GM10266 (cell line): ENCODE data around the gene WWOX.

Source experiments
- DNase-seq: peaks from one replicate; pipeline ENCODE4 v3.0.0; 2012; ENCODE audit errors: extremely low spot score
- CTCF ChIP-seq: IDR thresholded peaks from 2 replicates; pipeline ENCODE4 v1.5.1; 2012; ENCODE audit warnings: mild to moderate bottlenecking, low read depth; ENCODE audit not compliant: control insufficient read depth, insufficient read depth; ENCODE audit errors: missing control alignments

The WWOX gene

GRCh38 chr16:78439646-78440045 is 340.2 kb downstream of the WWOX start:
- no peak for DNase-seq
- TF ChIP-seq CTCF = no peak

- TF ChIP-seq CTCF = no peak
- no peak for DNase-seq
Measured at GRCh38 chr16:78441298-78441697, 341.8 kb downstream of the WWOX start.

- no peak for TF ChIP-seq CTCF
- no peak for DNase-seq
Measured at GRCh38 chr16:78443542-78444364, 344.3 kb downstream of the WWOX start.

- no peak for TF ChIP-seq CTCF
- no peak for DNase-seq
Measured at GRCh38 chr16:78445818-78446217, 346.4 kb downstream of the WWOX start.

- DNase-seq = no peak
Measured at GRCh38 chr16:78446486-78446885, 347.0 kb downstream of the WWOX start.

GRCh38 chr16:78446992-78447563 is 347.6 kb downstream of the WWOX start:
- TF ChIP-seq CTCF = no peak
- DNase-seq = no peak

More at GRCh38 chr16:78446486-78446885, 347.0 kb downstream of the WWOX start:
- no peak for TF ChIP-seq CTCF

GRCh38 chr16:78448658-78449271 is 349.3 kb downstream of the WWOX start:
- TF ChIP-seq CTCF = no peak
- no peak for DNase-seq
